Psoas muscle (tissue), 8 donors: Measurements from ENCODE around the gene CLN5. TPM values are rescaled to one million over a fixed set of nuclear protein-coding genes. Genes with fewer than 3 reads are reported as not detected.

Experiments used
- ATAC-seq, 4 donors: fragments of 200-7000 bp; cut with Tn5 transposase; one replicate each; pipeline ENCODE4 v1.9.1; 2020; ENCODE audit warnings: moderate library complexity in 3 of 4, mild to moderate bottlenecking in 2 of 4
- DNase-seq, 2 donors: peaks; one replicate each; pipeline ENCODE4 v3.0.0-alpha.2; 2020
- H3K27ac ChIP-seq: fragments of 200-600 bp; one replicate; pipeline ENCODE4 v1.8.0; 2022
- H3K27me3 ChIP-seq, 3 donors: fragments of 200-600 bp in 1 of 3; one replicate each; pipeline versions ENCODE4 v1.6.1 to v1.8.0; 2013 to 2022; ENCODE audit warnings: low read length in 2 of 3, mild to moderate bottlenecking in 2 of 3, moderate library complexity in 1 of 3; ENCODE audit not compliant: insufficient read depth in 3 of 3
- H3K36me3 ChIP-seq, 2 donors: fragments of 200-600 bp in 1 of 2; one replicate each; pipeline versions ENCODE4 v1.6.1 to v1.8.0; 2013 to 2022; ENCODE audit warnings: low read depth in 1 of 2, mild to moderate bottlenecking in 1 of 2, moderate library complexity in 1 of 2; ENCODE audit not compliant: insufficient read depth in 1 of 2
- H3K4me1 ChIP-seq: fragments of 200-600 bp; one replicate; pipeline ENCODE4 v1.8.0; 2022
- H3K4me3 ChIP-seq: fragments of 200-600 bp; one replicate; pipeline ENCODE4 v1.8.0; 2022; ENCODE audit warnings: mild to moderate bottlenecking
- H3K9me3 ChIP-seq: fragments of 200-600 bp; one replicate; pipeline ENCODE4 v1.8.0; 2022
- WGBS, 3 donors: extraction: QIAGEN DNeasy Blood & Tissue Kit; methylation state at CpG; one replicate each; pipeline versions ENCODE4 v1.1.6 to v1.1.7; 2013; 5-methylcytosine and 5-hydroxymethylcytosine counted together
- intact Hi-C, 2 donors: fragments of 100-400 bp; cut with DNase I; formaldehyde crosslinking; loops; one replicate each; pipeline versions ENCODE4 v1.11.0 to v1.14.2; 2022
- polyA plus RNA-seq, 3 donors: library from polyadenylated mRNA; stranded (reverse); fragments of 200-250 nt; gene quantifications; one replicate each; pipeline ENCODE4 v1.2.3, GENCODE V29; 2013
- total RNA-seq, 4 donors: library from RNA; stranded (reverse); fragmentation: NEBNext Ultra II Directional in 2 of 4; extraction: Animal tissue kit (Norgen Biotek cat#: 25700) in 2 of 4; gene quantifications; one replicate each; pipeline versions ENCODE4 v1.2.1 to v1.2.4, GENCODE V29; 2021 to 2023
- TF ChIP-seq, protein P1 (sequence below): fragments of 200-600 bp; IDR thresholded peaks from one replicate; pipeline ENCODE4 v1.8.0; 2022; ENCODE audit warnings: antibody characterized with exemption
- donor health status: healthy with polysubstance abuse.
- donor health status: DM: no; HTN: no; CAD: no; lungs with moderate emphysema.
- donor health status: Bipolar disorder and iron deficiency.
- donor health status: healthy.
- donor health status: DM: yes; HTN: yes; CAD: no.
- donor health status: DM: no; HTN: no; CAD: no.
- donor health status: DM: no; HTN: no; CAD: no.
- donor health status: DM: yes; HTN: yes; CAD: no.

The CLN5 gene
- total and polyA plus RNA-seq, 7 donors: 4.9 to 10.6 (median 8.9) TPM

DNA sequence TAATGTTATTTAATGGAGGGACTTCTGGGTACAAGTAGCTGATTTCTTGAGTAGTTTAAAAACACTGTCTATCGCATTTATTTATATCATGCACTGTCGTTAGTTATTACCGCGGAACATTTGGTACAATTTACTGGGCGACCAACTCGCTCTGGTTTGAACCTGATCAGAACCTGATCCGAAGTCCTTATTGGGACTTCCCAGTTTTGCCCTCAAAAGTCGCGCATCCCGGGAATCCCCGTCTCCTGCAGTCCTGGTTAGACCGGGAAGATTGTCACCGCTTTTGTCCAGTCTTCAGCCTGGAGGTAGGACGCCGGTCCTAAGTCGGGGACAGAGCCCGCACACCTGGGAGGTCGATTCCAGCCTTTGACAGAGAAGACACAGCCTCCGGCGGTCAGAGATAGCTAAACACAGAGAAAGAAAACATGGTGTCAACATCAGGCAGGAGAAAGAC lies 694 bp downstream of the CLN5 start:
- intact Hi-C loops: loop anchor here in 1 of 2 donors (5.0 kb wide), 1 partner anchor 35 kb away; the partner anchor contains the start of gene FBXL3
- Histone ChIP-seq H3K9me3 (no peaks in the 10 kb centered on the region), H3K36me3 (peaks cover 3 to 27% of the 10 kb centered on the region in 2 donors), H3K4me1 (peaks cover 11% of the 10 kb centered on the region), H3K27ac (peak overlapping the region; percentile 91), H3K4me3 (peak overlapping the region; percentile 86), H3K27me3 (no peaks in the 10 kb centered on the region)
- DNase-seq: no peak
- whole genome bisulfite sequencing, 3 donors: 1 to 2% (median 2%) methylated on average over 20 of the region's 20 CpGs
- ATAC-seq: peak in 3 of 4 donors; percentile 5 to 20 (median 19)
- TF ChIP-seq, protein P1, sequence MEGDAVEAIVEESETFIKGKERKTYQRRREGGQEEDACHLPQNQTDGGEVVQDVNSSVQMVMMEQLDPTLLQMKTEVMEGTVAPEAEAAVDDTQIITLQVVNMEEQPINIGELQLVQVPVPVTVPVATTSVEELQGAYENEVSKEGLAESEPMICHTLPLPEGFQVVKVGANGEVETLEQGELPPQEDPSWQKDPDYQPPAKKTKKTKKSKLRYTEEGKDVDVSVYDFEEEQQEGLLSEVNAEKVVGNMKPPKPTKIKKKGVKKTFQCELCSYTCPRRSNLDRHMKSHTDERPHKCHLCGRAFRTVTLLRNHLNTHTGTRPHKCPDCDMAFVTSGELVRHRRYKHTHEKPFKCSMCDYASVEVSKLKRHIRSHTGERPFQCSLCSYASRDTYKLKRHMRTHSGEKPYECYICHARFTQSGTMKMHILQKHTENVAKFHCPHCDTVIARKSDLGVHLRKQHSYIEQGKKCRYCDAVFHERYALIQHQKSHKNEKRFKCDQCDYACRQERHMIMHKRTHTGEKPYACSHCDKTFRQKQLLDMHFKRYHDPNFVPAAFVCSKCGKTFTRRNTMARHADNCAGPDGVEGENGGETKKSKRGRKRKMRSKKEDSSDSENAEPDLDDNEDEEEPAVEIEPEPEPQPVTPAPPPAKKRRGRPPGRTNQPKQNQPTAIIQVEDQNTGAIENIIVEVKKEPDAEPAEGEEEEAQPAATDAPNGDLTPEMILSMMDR: no peak

- intact Hi-C loops: loop anchor here in 1 of 2 donors (5.0 kb wide), 1 partner anchor 34 kb away; the partner anchor contains the start of gene FBXL3
- H3K4me3 ChIP-seq: peak overlapping the region; percentile 86
- H3K4me1 ChIP-seq: peaks cover 11% of the 10 kb centered on the region
- DNase-seq (no peak), ATAC-seq (no peak)
- no peaks in the 10 kb centered on the region for H3K9me3 ChIP-seq
- peak overlapping the region; percentile 91 for H3K27ac ChIP-seq
- WGBS, 3 donors: 38 to 47% (median 39%) methylated on average over 3 of the region's 3 CpGs
- H3K27me3 ChIP-seq: no peaks in the 10 kb centered on the region
- TF ChIP-seq, protein P1: no peak
- peaks cover 3 to 30% of the 10 kb centered on the region in 2 donors for H3K36me3 ChIP-seq
These were observed 1.1 kb downstream of the CLN5 start for GRCh38 chr13:76993021-76993420.

GRCh38 chr13:76993473-76993872 lies 1.6 kb downstream of the CLN5 start:
- Histone ChIP-seq H3K9me3 (no peaks in the 10 kb centered on the region), H3K27ac (peak overlapping the region; percentile 91), H3K27me3 (no peaks in the 10 kb centered on the region), H3K36me3 (peaks cover 3 to 34% of the 10 kb centered on the region in 2 donors), H3K4me3 (peak overlapping the region; percentile 86), H3K4me1 (peaks cover 11% of the 10 kb centered on the region)
- intact Hi-C loops: loop anchor here in 1 of 2 donors (5.0 kb wide), 1 partner anchor 34 kb away; the partner anchor contains the start of gene FBXL3
- no peak for DNase-seq
- TF ChIP-seq, protein P1: no peak
- 82 to 88% (median 87%) methylated on average over 5 of the region's 5 CpGs for WGBS, 3 donors
- ATAC-seq: no peak

GRCh38 chr13:76994281-76994680 lies 2.4 kb downstream of the CLN5 start:
- no peak overlapping the region for H3K27ac ChIP-seq
- intact Hi-C loops: loop anchor here in 1 of 2 donors (5.0 kb wide), 1 partner anchor 33 kb away; the partner anchor contains the start of gene FBXL3

More at GRCh38 chr13:76994281-76994680, 2.4 kb downstream of the CLN5 start:
- Histone ChIP-seq H3K36me3 (peaks cover 3 to 42% of the 10 kb centered on the region in 2 donors), H3K4me3 (no peak overlapping the region), H3K4me1 (peaks cover 11% of the 10 kb centered on the region), H3K9me3 (no peaks in the 10 kb centered on the region), H3K27me3 (no peaks in the 10 kb centered on the region)
- DNase-seq (no peak), ATAC-seq (no peak)
- WGBS, 3 donors: 95 to 100% (median 96%) methylated on average over 3 of the region's 3 CpGs
- TF ChIP-seq, protein P1: no peak
